Hepatocyte (in vitro differentiated cells): Measurements from ENCODE around the gene SHISA6. TPM values are rescaled to one million over a fixed set of nuclear protein-coding genes. Genes with fewer than 3 reads are reported as not detected.

ENCODE experiments used
- DNase-seq: peaks from one replicate; pipeline ENCODE4 v3.0.0-alpha.2; 2016; ENCODE audit warnings: low spot score
- H2AFZ ChIP-seq: fragments of 200-600 bp; sonication (generic); 2 replicates; pipeline ENCODE4 v1.6.0; 2016; ENCODE audit warnings: antibody characterized with exemption, mild to moderate bottlenecking
- H3K27ac ChIP-seq: fragments of 200-600 bp; sonication (generic); 2 replicates; pipeline ENCODE4 v1.5.1; 2016; ENCODE audit warnings: mild to moderate bottlenecking
- H3K27me3 ChIP-seq: fragments of 200-600 bp; sonication (generic); 2 replicates; pipeline ENCODE4 v1.6.1; 2016
- H3K36me3 ChIP-seq: fragments of 200-600 bp; sonication (generic); replicated peaks from 2 replicates; pipeline ENCODE4 v1.5.1; 2016; ENCODE audit warnings: low read depth; ENCODE audit not compliant: insufficient read depth
- H3K4me1 ChIP-seq: fragments of 200-600 bp; sonication (generic); 2 replicates; pipeline ENCODE4 v1.5.1; 2016; ENCODE audit warnings: mild to moderate bottlenecking, moderate library complexity; ENCODE audit not compliant: insufficient read depth
- H3K4me2 ChIP-seq: fragments of 200-600 bp; sonication (generic); 2 replicates; pipeline ENCODE4 v1.6.0; 2016
- H3K4me3 ChIP-seq: fragments of 200-600 bp; sonication (generic); 2 replicates; pipeline ENCODE4 v1.5.1; 2016; ENCODE audit warnings: mild to moderate bottlenecking
- H3K79me2 ChIP-seq: fragments of 200-600 bp; sonication (generic); 2 replicates; pipeline ENCODE4 v1.6.0; 2017; ENCODE audit warnings: mild to moderate bottlenecking
- H3K9me2 ChIP-seq: fragments of 200-600 bp; sonication (generic); replicated peaks from 2 replicates; pipeline ENCODE4 v1.6.0; 2017; ENCODE audit warnings: mild to moderate bottlenecking; ENCODE audit not compliant: insufficient read depth
- H3K9me3 ChIP-seq: fragments of 200-600 bp; sonication (generic); 2 replicates; pipeline ENCODE4 v1.5.1; 2016; ENCODE audit warnings: low read depth, mild to moderate bottlenecking
- H4K20me1 ChIP-seq: fragments of 200-600 bp; sonication (generic); 2 replicates; pipeline ENCODE4 v1.6.0; 2016; ENCODE audit warnings: mild to moderate bottlenecking; ENCODE audit not compliant: insufficient read depth, poor library complexity, severe bottlenecking
- CTCF ChIP-seq: fragments of 200-600 bp; sonication (generic); IDR thresholded peaks from 2 replicates; pipeline ENCODE4 v1.5.1; 2016; ENCODE audit warnings: antibody characterized with exemption, mild to moderate bottlenecking; ENCODE audit not compliant: poor library complexity
- EZH2 ChIP-seq: fragments of 200-600 bp; sonication (generic); IDR thresholded peaks from 2 replicates; pipeline ENCODE4 v1.6.1; 2016; ENCODE audit warnings: antibody characterized with exemption, mild to moderate bottlenecking, borderline replicate concordance
- EZH2phosphoT487 ChIP-seq: fragments of 200-600 bp; sonication (generic); IDR thresholded peaks from one replicate; pipeline ENCODE4 v1.6.1; 2018; ENCODE audit warnings: antibody characterized with exemption, mild to moderate bottlenecking, low read depth, moderate library complexity; ENCODE audit not compliant: unreplicated experiment, severe bottlenecking
- WGBS: methylation state at CpG from one replicate; pipeline ENCODE4 v1.1.6; 2016; ENCODE audit warnings: low lambda C conversion rate; ENCODE audit errors: missing lambda C conversion rate; 5-methylcytosine and 5-hydroxymethylcytosine counted together
- polyA plus RNA-seq: library from polyadenylated mRNA; unstranded; fragments of >200 nt; fragmentation: Nextera tagmentation; extraction: Ambion mirVana; gene quantifications from 2 replicates; pipeline ENCODE4 v1.2.1, GENCODE V29; 2016
- total RNA-seq: library from RNA; depleted of rRNA; stranded (reverse); fragments of >200 nt; gene quantifications from 2 replicates; pipeline ENCODE4 v1.2.3, GENCODE V29; 2014

The SHISA6 gene
- total and polyA plus RNA-seq, 2 experiments from 2014 or later = 0.21 to 0.80 TPM

- WGBS = 87% methylated on average over 1 of the region's 1 CpG
- Histone ChIP-seq H3K36me3 (no peaks in the 10 kb centered on the region), H3K4me3 (no peak overlapping the region), H3K4me2 (no peak overlapping the region), H2AFZ (no peak overlapping the region), H3K9me2 (no peaks in the 10 kb centered on the region), H3K27me3 (no peaks in the 10 kb centered on the region), H4K20me1 (no peaks in the 10 kb centered on the region), H3K27ac (no peak overlapping the region), H3K4me1 (no peaks in the 10 kb centered on the region), H3K9me3 (no peaks in the 10 kb centered on the region), H3K79me2 (no peaks in the 10 kb centered on the region)
- no peak for DNase-seq
- TF ChIP-seq EZH2 (no peak), EZH2phosphoT487 (no peak)
Measured at GRCh38 chr17:11561281-11561680, 320.3 kb downstream of the SHISA6 start.

- Histone ChIP-seq H2AFZ (no peak overlapping the region), H3K4me1 (no peaks in the 10 kb centered on the region), H3K9me2 (no peaks in the 10 kb centered on the region), H3K4me2 (no peak overlapping the region), H3K79me2 (no peaks in the 10 kb centered on the region), H3K9me3 (no peaks in the 10 kb centered on the region), H3K27me3 (no peaks in the 10 kb centered on the region), H3K27ac (no peak overlapping the region), H3K4me3 (no peak overlapping the region), H3K36me3 (no peaks in the 10 kb centered on the region), H4K20me1 (no peaks in the 10 kb centered on the region)
- DNase-seq = no peak
- TF ChIP-seq EZH2 (no peak), EZH2phosphoT487 (no peak), CTCF (no peak)
- WGBS = 86% methylated on average over 2 of the region's 2 CpGs
Measured at GRCh38 chr17:11561702-11562101, 320.7 kb downstream of the SHISA6 start.

GRCh38 chr17:11564589-11565380, 323.8 kb downstream of the SHISA6 start:
- Histone ChIP-seq H3K4me3 (no peak overlapping the region), H3K27me3 (no peaks in the 10 kb centered on the region), H3K4me1 (no peaks in the 10 kb centered on the region), H3K9me2 (no peaks in the 10 kb centered on the region), H2AFZ (no peak overlapping the region), H4K20me1 (no peaks in the 10 kb centered on the region), H3K79me2 (no peaks in the 10 kb centered on the region), H3K9me3 (no peaks in the 10 kb centered on the region), H3K27ac (no peak overlapping the region), H3K4me2 (no peak overlapping the region), H3K36me3 (no peaks in the 10 kb centered on the region)
- no peak for DNase-seq
- TF ChIP-seq CTCF (no peak), EZH2 (no peak), EZH2phosphoT487 (no peak)
- WGBS = 74% methylated on average over 3 of the region's 3 CpGs

- Histone ChIP-seq H3K4me3 (no peak overlapping the region), H3K27me3 (no peaks in the 10 kb centered on the region), H3K9me3 (no peaks in the 10 kb centered on the region), H3K27ac (no peak overlapping the region), H3K4me1 (no peaks in the 10 kb centered on the region), H3K79me2 (no peaks in the 10 kb centered on the region), H4K20me1 (no peaks in the 10 kb centered on the region), H3K4me2 (no peak overlapping the region), H3K9me2 (no peaks in the 10 kb centered on the region), H2AFZ (no peak overlapping the region), H3K36me3 (no peaks in the 10 kb centered on the region)
- TF ChIP-seq EZH2 = no peak
- TF ChIP-seq EZH2phosphoT487 = no peak
- no peak for TF ChIP-seq CTCF
- no peak for DNase-seq
- WGBS = 47% methylated on average over 4 of the region's 4 CpGs
Measured at GRCh38 chr17:11565591-11565990, 324.6 kb downstream of the SHISA6 start.
